Activated T-helper 17 cell treated with anti-CD3 and anti-CD28 coated beads, Interleukin-2, amount 50 U/mL, for 72 hours (primary cell): ENCODE results near the gene APLF. TPM values are rescaled to one million over a fixed set of nuclear protein-coding genes. Genes with fewer than 3 reads are reported as not detected.
A peak's percentile ranks its signal among the peaks of the same experiment; 100 is the strongest.
"Not testable (repeated sequence)": the region's sequence is repeated elsewhere in the genome, so short reads cannot be mapped to it uniquely, and the experiment has no call there.

Source experiments
- ATAC-seq: fragments of 150-1000 bp; cut with Tn5 transposase; replicated peaks from 2 replicates; pipeline ENCODE4 v1.10.0; 2021; ENCODE audit warnings: mild to moderate bottlenecking, moderate library complexity
- H3K27ac Mint-ChIP-seq: one replicate; pipeline ENCODE4 v1.8.0; 2022; ENCODE audit warnings: mixed read lengths
- H3K27me3 Mint-ChIP-seq: one replicate; pipeline ENCODE4 v1.8.0; 2022; ENCODE audit warnings: mixed read lengths
- H3K36me3 Mint-ChIP-seq: one replicate; pipeline ENCODE4 v1.8.0; 2022; ENCODE audit warnings: low read depth, mild to moderate bottlenecking, mixed read lengths
- H3K4me1 Mint-ChIP-seq: one replicate; pipeline ENCODE4 v1.8.0; 2022; ENCODE audit warnings: mixed read lengths
- H3K4me3 Mint-ChIP-seq: one replicate; pipeline ENCODE4 v1.8.0; 2022; ENCODE audit warnings: mild to moderate bottlenecking, mixed read lengths
- H3K9me3 Mint-ChIP-seq: one replicate; pipeline ENCODE4 v1.8.0; 2022; ENCODE audit warnings: mixed read lengths
- total RNA-seq, 2 donors: library from RNA; stranded (reverse); gene quantifications; one replicate each; pipeline ENCODE4 v1.2.3, GENCODE V29; 2022

The APLF gene
- total RNA-seq, 2 donors from 2014 or later, result 1.4 to 3.5 TPM

DNA sequence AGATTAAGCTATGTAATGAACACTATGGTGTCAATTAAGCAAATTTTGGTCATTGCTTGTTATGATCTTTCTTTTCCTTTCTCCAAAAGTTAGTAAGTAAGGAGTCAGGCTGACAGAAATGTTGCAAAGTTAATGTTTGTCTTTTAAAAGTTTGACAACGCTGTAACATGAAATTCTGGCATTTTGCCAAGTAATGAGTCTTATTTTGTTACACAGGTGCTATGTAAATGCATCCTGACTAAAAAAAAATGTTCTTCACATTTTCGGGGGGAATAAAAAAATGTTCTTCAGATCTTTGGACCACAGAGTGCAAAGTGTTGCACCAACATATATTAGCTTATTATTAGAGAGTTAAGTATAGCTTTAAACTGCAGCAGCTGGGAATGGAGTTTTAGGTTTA lies 121.2 kb downstream of the APLF start:
- H3K4me3 Mint-ChIP-seq, result no peak overlapping the region
- no peaks in the 10 kb centered on the region for H3K4me1 Mint-ChIP-seq
- H3K27ac Mint-ChIP-seq, result no peak overlapping the region
- no peaks in the 10 kb centered on the region for H3K27me3 Mint-ChIP-seq
- ATAC-seq, result no peak
- no peaks in the 10 kb centered on the region for H3K9me3 Mint-ChIP-seq
- no peaks in the 10 kb centered on the region for H3K36me3 Mint-ChIP-seq

DNA sequence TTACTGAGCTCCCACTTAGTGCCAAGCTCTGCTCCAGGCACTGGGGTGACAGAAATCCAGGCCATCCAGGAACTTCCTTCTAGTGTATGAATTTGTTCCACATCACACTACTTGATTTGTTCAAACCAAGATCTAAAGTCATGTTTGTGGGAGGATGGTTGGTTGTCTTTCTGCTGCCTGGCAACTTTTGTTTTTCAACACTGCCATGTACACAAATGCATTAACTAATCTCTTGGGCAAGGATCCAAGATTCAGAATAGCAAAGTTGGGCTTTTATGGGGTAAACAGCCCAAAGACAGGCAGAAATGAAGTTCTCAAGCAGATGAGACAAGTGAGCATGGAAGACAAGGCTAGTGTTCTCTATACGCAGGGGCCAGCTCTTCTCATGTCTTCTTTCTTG lies 122.6 kb downstream of the APLF start:
- no peak for ATAC-seq

DNA sequence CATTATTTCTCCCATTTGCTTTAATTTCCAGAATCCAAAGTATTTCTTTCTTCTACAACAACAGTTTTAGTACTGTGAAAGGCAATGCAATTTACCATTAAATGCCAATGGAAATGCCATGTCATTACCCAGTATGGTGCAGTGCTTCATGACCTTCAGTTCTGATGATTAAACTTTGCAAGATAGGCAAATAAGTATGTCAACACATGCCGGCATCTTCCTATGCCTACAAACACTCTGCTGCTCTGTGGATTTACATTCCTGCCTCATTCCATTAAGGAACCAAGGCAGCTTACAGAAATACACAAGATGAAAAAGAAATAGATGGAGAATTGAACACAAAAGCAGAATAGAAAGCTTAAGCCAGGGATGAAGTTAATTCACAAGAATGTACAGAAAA lies 123.3 kb downstream of the APLF start:
- Mint-ChIP-seq H3K9me3 (no peaks in the 10 kb centered on the region), H3K27ac (no peak overlapping the region), H3K4me1 (no peaks in the 10 kb centered on the region), H3K36me3 (no peaks in the 10 kb centered on the region), H3K27me3 (no peaks in the 10 kb centered on the region), H3K4me3 (no peak overlapping the region)
- ATAC-seq, result no peak

More for the DNA sequence above, 122.6 kb downstream of the APLF start:
- Mint-ChIP-seq H3K9me3 (no peaks in the 10 kb centered on the region), H3K4me3 (no peak overlapping the region), H3K27me3 (no peaks in the 10 kb centered on the region), H3K4me1 (no peaks in the 10 kb centered on the region), H3K36me3 (no peaks in the 10 kb centered on the region), H3K27ac (no peak overlapping the region)

DNA sequence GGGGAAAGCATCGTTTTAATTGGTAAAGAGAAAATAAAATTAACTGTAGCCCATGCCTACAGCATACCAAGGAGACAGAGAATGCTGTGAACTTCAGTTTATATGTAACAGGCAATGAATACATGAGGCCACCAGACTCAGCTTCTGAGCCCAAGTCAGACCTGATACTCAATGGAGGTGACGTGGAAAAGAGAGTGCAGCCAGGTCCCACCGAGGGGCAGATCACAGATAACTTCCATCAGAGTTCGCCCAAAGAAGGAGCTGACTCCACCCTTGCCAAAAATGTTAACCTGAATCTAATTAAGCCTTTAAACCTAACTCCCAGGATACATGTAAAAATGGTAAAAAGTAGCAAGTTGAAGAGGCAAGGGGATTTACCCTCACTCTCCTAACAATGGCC lies 123.8 kb downstream of the APLF start:
- H3K27ac Mint-ChIP-seq, result no peak overlapping the region
- no peaks in the 10 kb centered on the region for H3K9me3 Mint-ChIP-seq
- no peaks in the 10 kb centered on the region for H3K27me3 Mint-ChIP-seq
- no peak overlapping the region for H3K4me3 Mint-ChIP-seq
- ATAC-seq, result no peak
- H3K4me1 Mint-ChIP-seq, result no peaks in the 10 kb centered on the region
- H3K36me3 Mint-ChIP-seq, result no peaks in the 10 kb centered on the region

DNA sequence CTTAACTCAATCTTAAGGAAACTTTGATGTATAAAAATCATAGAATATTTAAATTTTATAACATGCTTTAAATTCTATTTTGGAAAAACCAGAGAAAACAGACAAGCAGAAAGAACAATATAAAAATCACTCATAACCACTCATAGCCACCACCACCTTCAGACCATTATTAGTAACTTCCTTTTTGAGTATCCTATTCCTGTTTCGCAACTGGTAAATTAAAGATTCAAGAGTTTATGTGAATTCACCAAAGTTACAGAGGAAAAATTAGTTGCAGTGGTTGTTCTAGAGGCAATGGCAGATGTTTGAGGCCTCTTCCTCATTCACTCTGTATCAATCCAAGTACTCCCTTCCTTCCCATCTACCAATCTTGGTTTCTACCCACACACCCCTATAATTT lies 126.7 kb downstream of the APLF start:
- H3K27ac Mint-ChIP-seq, result no peak overlapping the region
- no peaks in the 10 kb centered on the region for H3K36me3 Mint-ChIP-seq
- no peaks in the 10 kb centered on the region for H3K9me3 Mint-ChIP-seq
- H3K27me3 Mint-ChIP-seq, result no peaks in the 10 kb centered on the region
- no peak for ATAC-seq
- no peaks in the 10 kb centered on the region for H3K4me1 Mint-ChIP-seq
- H3K4me3 Mint-ChIP-seq, result no peak overlapping the region

DNA sequence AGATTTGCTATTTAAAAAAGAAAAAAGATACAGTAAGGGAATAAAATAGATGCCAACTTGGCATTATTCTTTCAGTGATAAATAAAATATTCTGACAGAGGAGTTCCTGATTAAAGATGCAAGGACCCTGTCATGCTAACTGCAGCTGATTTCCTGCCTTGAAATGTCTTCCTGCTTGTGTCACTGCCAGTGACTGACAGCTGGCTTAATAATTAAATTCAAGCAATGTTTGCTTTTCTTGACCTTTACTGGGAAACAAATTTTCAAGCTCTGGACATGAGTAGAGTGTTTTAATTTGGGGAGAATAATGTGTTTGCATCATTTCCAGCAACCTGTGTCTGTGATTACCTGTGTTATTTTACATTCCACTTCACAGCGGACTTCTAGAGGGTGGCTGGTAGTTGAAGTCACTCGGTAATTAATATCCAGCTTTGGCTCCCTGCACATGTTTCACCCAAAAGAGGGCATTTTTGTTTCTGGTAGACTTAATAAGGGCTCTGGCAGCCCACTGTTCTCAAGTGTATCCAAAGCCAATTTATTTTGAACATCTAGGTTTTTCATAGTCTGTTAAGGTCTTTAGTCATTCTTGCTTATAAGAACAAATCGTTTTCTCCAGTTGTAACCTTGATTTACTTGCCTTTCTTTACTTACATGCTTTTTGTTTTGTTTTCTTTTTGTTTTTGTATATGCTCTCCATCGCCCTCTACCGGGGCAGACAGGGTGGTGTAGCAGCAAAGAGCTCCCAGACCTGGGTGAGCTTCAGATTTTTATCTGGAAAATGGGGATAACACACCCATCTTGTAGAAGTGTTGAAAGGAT lies 127.5 kb downstream of the APLF start:
- no peaks in the 10 kb centered on the region for H3K27me3 Mint-ChIP-seq
- H3K4me1 Mint-ChIP-seq, result no peaks in the 10 kb centered on the region
- H3K27ac Mint-ChIP-seq, result no peak overlapping the region
- H3K4me3 Mint-ChIP-seq, result peak overlapping the region; percentile 17
- no peaks in the 10 kb centered on the region for H3K36me3 Mint-ChIP-seq
- no peak for ATAC-seq
- no peaks in the 10 kb centered on the region for H3K9me3 Mint-ChIP-seq

DNA sequence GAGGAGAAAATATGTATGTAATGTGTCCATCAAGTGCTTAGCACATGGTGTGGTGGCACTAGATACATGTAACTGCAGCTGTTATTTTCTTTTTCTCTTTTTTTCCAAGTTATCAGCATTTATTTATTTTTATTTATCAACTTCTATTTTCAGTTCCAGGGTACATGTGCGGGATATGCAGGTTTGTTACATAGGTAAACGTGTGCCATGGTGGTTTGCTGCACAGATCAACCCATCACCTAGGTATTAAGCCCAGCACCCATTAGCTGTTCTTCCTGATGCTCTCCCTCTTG lies 128.1 kb downstream of the APLF start:
- H3K9me3 Mint-ChIP-seq, H3K36me3 Mint-ChIP-seq, H3K27ac Mint-ChIP-seq, ATAC-seq, H3K4me1 Mint-ChIP-seq, H3K27me3 Mint-ChIP-seq: not testable (repeated sequence)
- peak overlapping the region; percentile 17 for H3K4me3 Mint-ChIP-seq

DNA sequence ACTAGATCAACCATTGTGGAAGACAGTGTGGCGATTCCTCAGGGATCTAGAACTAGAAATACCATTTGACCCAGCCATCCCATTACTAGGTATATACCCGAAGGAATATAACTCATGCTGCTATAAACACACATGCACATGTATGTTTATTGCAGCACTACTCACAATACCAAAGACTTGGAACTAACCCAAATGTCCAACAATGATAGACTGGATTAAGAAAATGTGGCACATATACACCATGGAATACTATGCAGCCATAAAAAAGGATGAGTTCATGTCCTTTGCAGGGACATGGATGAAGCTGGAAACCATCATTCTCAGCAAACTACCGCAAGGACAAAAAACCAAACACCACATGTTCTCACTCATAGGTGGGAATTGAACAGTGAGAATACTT lies 133.1 kb downstream of the APLF start:
- not testable (repeated sequence) for ATAC-seq, H3K27ac Mint-ChIP-seq, H3K27me3 Mint-ChIP-seq, H3K4me3 Mint-ChIP-seq, H3K36me3 Mint-ChIP-seq, H3K4me1 Mint-ChIP-seq
- peaks cover 11% of the 10 kb centered on the region for H3K9me3 Mint-ChIP-seq

DNA sequence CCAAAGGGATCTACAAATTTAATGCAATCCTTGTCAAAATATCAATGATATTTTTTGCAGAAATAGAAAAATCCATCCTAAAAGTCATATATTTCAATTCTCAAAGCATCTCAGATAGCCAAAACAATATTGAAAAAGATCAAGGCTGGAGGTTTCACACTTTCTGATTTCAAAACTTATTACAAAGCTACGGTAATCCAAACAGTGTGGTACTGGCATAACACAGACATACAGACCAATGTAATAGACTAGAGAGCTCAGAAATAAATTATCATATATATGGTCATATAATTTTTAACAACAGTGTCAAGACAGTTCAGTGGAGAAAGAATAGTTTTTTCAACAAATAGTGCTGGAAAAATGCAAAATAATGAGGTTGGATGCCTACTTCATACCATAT lies 135.7 kb downstream of the APLF start:
- H3K4me3 Mint-ChIP-seq, result no peak overlapping the region
- no peaks in the 10 kb centered on the region for H3K4me1 Mint-ChIP-seq
- peaks cover 11% of the 10 kb centered on the region for H3K9me3 Mint-ChIP-seq
- no peak for ATAC-seq
- no peaks in the 10 kb centered on the region for H3K27me3 Mint-ChIP-seq
- H3K36me3 Mint-ChIP-seq, result no peaks in the 10 kb centered on the region
- H3K27ac Mint-ChIP-seq, result no peak overlapping the region

DNA sequence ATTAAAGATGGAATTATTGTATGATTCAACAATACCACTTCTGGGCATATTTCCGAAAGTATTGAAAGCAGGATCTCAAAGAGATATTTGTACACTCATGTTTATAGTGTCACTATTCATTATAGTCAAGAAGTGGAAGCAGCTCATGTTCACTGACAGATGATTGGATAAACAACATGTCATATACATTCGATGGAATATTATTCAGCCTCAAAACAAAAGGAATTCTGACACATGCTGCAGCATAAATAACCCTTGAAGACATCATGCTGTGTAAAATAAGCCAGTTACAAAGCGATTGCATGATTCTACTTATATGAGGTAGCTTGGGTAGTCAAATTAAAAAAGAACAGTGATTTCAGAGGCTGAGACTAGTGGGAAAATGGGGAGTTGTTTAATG lies 136.7 kb downstream of the APLF start:
- peaks cover 11% of the 10 kb centered on the region for H3K9me3 Mint-ChIP-seq
- H3K4me1 Mint-ChIP-seq, result no peaks in the 10 kb centered on the region
- H3K4me3 Mint-ChIP-seq, result no peak overlapping the region
- no peaks in the 10 kb centered on the region for H3K36me3 Mint-ChIP-seq
- ATAC-seq, result no peak
- no peaks in the 10 kb centered on the region for H3K27me3 Mint-ChIP-seq
- no peak overlapping the region for H3K27ac Mint-ChIP-seq

DNA sequence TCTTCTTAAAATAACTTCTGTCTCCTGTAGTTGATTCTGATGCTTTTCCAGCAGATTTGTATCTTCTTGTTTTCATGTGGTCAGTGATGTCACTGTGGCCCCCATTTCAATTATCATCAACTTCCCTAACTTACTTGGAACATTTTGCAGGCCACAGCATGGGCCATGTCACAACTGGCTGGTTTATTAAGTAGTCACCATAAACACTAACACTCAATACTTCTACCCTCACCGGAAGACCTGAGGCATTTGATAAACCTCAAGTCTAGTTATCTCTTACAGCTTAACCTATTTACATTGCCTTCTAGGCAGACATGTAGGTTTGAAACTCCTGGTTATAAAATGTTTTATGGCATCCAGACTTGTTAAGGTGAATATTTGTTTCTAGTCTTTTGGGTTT lies 138.6 kb downstream of the APLF start:
- H3K4me3 Mint-ChIP-seq, result no peak overlapping the region
- H3K4me1 Mint-ChIP-seq, result no peaks in the 10 kb centered on the region
- H3K36me3 Mint-ChIP-seq, result no peaks in the 10 kb centered on the region
- peak overlapping the region; percentile 22 for H3K27ac Mint-ChIP-seq
- ATAC-seq, result no peak
- peaks cover 20% of the 10 kb centered on the region for H3K9me3 Mint-ChIP-seq
- H3K27me3 Mint-ChIP-seq, result peaks cover 4% of the 10 kb centered on the region

DNA sequence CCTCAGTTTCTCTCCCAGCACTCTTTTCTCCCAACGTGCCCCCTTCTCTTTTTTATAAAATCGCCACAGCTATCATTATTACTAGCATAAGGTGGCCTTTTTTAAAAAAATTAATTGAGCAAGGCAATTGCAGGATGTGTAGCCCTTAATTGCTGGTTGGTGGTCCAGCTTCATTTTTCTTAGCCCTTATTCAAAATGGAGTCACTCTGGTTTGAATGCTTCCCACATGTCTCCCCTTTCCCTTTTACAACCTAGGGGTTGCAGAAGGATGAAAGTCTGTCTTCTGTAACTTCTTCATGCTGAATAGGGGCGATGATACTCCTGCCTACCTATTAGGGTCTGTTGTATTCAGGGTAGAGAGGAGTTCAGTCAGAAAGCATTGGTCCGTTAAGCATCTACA lies 139.4 kb downstream of the APLF start:
- Mint-ChIP-seq H3K4me1 (no peaks in the 10 kb centered on the region), H3K4me3 (no peak overlapping the region), H3K27ac (no peak overlapping the region), H3K36me3 (no peaks in the 10 kb centered on the region), H3K9me3 (peaks cover 15% of the 10 kb centered on the region), H3K27me3 (peaks cover 4% of the 10 kb centered on the region)
- ATAC-seq, result no peak

DNA sequence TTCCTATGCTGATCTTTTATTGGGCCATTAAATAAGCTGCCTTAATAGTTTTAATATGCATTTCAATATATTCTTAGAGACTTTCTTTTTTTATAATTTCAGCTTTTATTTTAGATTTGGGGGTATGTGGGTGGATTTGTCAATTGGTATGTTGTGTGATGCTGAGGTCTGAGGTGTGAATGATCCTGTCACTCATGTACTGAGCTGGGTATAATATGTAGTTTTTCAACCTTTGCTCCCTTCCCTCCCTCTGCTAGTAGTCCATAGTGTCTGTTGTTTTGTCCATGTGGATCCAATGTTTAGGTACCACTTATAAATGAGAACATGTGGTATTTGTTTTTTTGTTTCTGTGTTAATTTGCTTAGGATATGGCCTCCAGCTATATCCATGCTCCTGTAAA lies 140.5 kb downstream of the APLF start:
- Mint-ChIP-seq H3K36me3 (no peaks in the 10 kb centered on the region), H3K4me1 (no peaks in the 10 kb centered on the region), H3K4me3 (no peak overlapping the region), H3K27me3 (peaks cover 4% of the 10 kb centered on the region), H3K27ac (no peak overlapping the region), H3K9me3 (peaks cover 9% of the 10 kb centered on the region)
- no peak for ATAC-seq

DNA sequence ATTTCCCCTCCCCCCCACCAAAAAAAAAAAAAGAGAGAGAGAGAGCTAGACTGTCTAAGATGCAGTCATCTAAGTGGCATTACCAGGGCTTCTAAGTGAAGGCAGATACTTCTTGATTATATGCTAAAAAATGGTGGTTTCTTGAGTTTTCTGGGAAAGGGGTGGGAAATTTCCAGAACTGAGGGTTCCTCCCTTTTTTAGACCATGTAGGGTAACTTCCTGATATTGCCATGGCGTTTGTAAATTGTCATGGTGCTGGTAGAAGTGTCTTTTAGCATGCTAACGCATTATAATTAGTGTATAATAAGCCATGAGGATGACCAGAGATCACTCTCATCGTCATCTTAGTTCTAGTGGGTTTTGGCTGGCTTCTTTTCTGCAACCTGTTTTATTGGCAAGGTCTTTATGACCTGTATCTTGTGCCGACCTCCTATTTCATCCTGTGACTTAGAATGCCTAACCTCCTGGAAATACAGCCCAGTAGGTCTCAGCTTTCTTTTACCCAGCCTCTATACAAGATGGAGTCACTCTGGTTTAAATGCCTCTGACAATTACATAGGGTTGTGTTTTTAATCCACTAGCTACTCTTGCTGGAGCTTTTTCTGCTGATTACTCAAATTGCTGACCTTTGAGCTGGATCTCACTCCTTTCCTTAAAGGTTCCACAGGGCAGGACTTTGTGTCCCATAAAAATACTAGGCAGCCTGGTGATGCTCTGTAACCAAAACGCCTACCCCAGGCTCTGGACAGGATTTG lies 145.6 kb downstream of the APLF start:
- peaks cover 9% of the 10 kb centered on the region for H3K9me3 Mint-ChIP-seq
- H3K27me3 Mint-ChIP-seq, result peaks cover 4% of the 10 kb centered on the region
- no peak for ATAC-seq
- no peaks in the 10 kb centered on the region for H3K4me1 Mint-ChIP-seq
- H3K27ac Mint-ChIP-seq, result no peak overlapping the region
- no peak overlapping the region for H3K4me3 Mint-ChIP-seq
- no peaks in the 10 kb centered on the region for H3K36me3 Mint-ChIP-seq

DNA sequence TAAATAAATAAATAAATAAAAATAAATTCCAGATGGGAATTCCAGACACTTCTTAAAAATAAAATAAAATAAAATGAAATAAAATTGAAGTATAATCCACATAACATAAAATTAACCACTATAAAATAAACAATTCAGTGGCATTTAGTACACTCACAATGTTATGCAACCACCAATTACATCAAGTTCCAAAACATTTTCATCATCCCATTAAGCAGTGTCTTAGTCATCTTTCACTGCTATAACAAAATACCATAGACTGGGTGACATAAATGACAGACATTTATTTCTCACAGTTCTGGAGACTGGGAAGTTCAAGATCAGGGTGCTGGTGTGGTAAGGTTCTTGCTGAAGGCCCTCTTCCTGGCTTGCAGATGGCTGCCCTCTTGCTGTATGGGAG lies 153.4 kb downstream of the APLF start:
- no peak overlapping the region for H3K27ac Mint-ChIP-seq
- peaks cover 5% of the 10 kb centered on the region for H3K9me3 Mint-ChIP-seq
- H3K4me1 Mint-ChIP-seq, result no peaks in the 10 kb centered on the region
- peaks cover 4% of the 10 kb centered on the region for H3K27me3 Mint-ChIP-seq
- no peaks in the 10 kb centered on the region for H3K36me3 Mint-ChIP-seq
- no peak overlapping the region for H3K4me3 Mint-ChIP-seq
- ATAC-seq, result no peak
